ENCODE data around the gene ARL16. TPM values are rescaled to one million over a fixed set of nuclear protein-coding genes. Genes with fewer than 3 reads are reported as not detected.

Gene ARL16
- total and polyA plus RNA-seq, 4 experiments from 2014 or later = 25.3 to 45.5 (median 26.8) TPM

- Mint-ChIP-seq H3K27me3 (peaks cover 4 to 6% of the 10 kb centered on the region in 2 donors), H3K4me1 (peaks cover 0 to 3% (median 1%) of the 10 kb centered on the region in 4 donors), H3K27ac (no peak overlapping the region), H3K36me3 (no peaks in the 10 kb centered on the region), H3K9me3 (no peaks in the 10 kb centered on the region), H3K4me3 (no peak overlapping the region)
- H3K27me3 ChIP-seq (ENCODE audit: insufficient read depth, low read length) = no peaks in the 10 kb centered on the region
- H3K4me1 ChIP-seq (ENCODE audit: insufficient read depth, low read length) = no peaks in the 10 kb centered on the region
- no peak overlapping the region for H3K4me3 ChIP-seq (ENCODE audit: low read length in 2 of 2)
- H3K27ac ChIP-seq (ENCODE audit: low read depth, low read length) = no peak overlapping the region
- DNase-seq = no peak
- POLR2A ChIA-PET (ENCODE audit: partially characterized antibody) = no interaction called here
- no peaks in the 10 kb centered on the region for H3K36me3 ChIP-seq (ENCODE audit: insufficient read depth, low read length)
- no peaks in the 10 kb centered on the region for H3K9me3 ChIP-seq (ENCODE audit: control insufficient read depth in 1 of 2, low read length in 2 of 2)
- intact Hi-C loops (cut with micrococcal nuclease) = no loop called here
- CTCF ChIA-PET (ENCODE audit: partially characterized antibody) = interaction anchor here (0.8 kb wide), 1 partner anchor 15 kb away, joined by 3 read pairs; no protein-coding TSS in a partner anchor
Measured at GRCh38 chr17:81720267-81721071, 36.9 kb upstream of the ARL16 start.

- no peak for DNase-seq
- no peak overlapping the region for H3K4me3 Mint-ChIP-seq
- CTCF ChIA-PET (ENCODE audit: partially characterized antibody) = interaction anchor here (0.8 kb wide), 1 partner anchor 16 kb away, joined by 3 read pairs; no protein-coding TSS in a partner anchor
Measured at GRCh38 chr17:81719410-81720266, 36.0 kb upstream of the ARL16 start.

GRCh38 chr17:81717766-81718089, 34.1 kb upstream of the ARL16 start:
- no peaks in the 10 kb centered on the region for H3K9me3 Mint-ChIP-seq
- Histone ChIP-seq H3K9me3 (ENCODE audit: control insufficient read depth in 1 of 2, low read length in 2 of 2) (no peaks in the 10 kb centered on the region), H3K36me3 (ENCODE audit: insufficient read depth, low read length) (no peaks in the 10 kb centered on the region), H3K4me1 (ENCODE audit: insufficient read depth, low read length) (peaks cover 8% of the 10 kb centered on the region), H3K4me3 (ENCODE audit: low read length in 2 of 2) (no peak overlapping the region), H3K27ac (ENCODE audit: low read depth, low read length) (no peak overlapping the region), H3K27me3 (ENCODE audit: insufficient read depth, low read length) (no peaks in the 10 kb centered on the region)
- H3K4me1 Mint-ChIP-seq = peaks cover 2 to 6% (median 4%) of the 10 kb centered on the region in 4 donors
- H3K27me3 Mint-ChIP-seq = no peaks in the 10 kb centered on the region
- DNase-seq = no peak
- no peak overlapping the region for H3K27ac Mint-ChIP-seq
- no peak overlapping the region for H3K4me3 Mint-ChIP-seq
- CTCF ChIA-PET (ENCODE audit: partially characterized antibody) = no interaction called here
- no peaks in the 10 kb centered on the region for H3K36me3 Mint-ChIP-seq
- POLR2A ChIA-PET (ENCODE audit: partially characterized antibody) = no interaction called here
- intact Hi-C loops (cut with micrococcal nuclease) = no loop called here

More at GRCh38 chr17:81719410-81720266, 36.0 kb upstream of the ARL16 start:
- H3K9me3 ChIP-seq (ENCODE audit: control insufficient read depth in 1 of 2, low read length in 2 of 2) = no peaks in the 10 kb centered on the region
- no peaks in the 10 kb centered on the region for H3K36me3 Mint-ChIP-seq
- peaks cover 4 to 6% of the 10 kb centered on the region in 2 donors for H3K27me3 Mint-ChIP-seq
- no peaks in the 10 kb centered on the region for H3K9me3 Mint-ChIP-seq
- no peak overlapping the region for H3K27ac Mint-ChIP-seq
- intact Hi-C loops (cut with micrococcal nuclease) = no loop called here
- H3K27me3 ChIP-seq (ENCODE audit: insufficient read depth, low read length) = no peaks in the 10 kb centered on the region
- POLR2A ChIA-PET (ENCODE audit: partially characterized antibody) = no interaction called here
- H3K4me1 Mint-ChIP-seq = peaks cover 0 to 3% (median 1%) of the 10 kb centered on the region in 4 donors
- H3K4me3 ChIP-seq (ENCODE audit: low read length in 2 of 2) = no peak overlapping the region
- no peaks in the 10 kb centered on the region for H3K36me3 ChIP-seq (ENCODE audit: insufficient read depth, low read length)
- H3K4me1 ChIP-seq (ENCODE audit: insufficient read depth, low read length) = no peaks in the 10 kb centered on the region
- no peak overlapping the region for H3K27ac ChIP-seq (ENCODE audit: low read depth, low read length)

GRCh38 chr17:81717049-81717765, 33.6 kb upstream of the ARL16 start:
- no peak for DNase-seq
- Mint-ChIP-seq H3K27ac (no peak overlapping the region), H3K27me3 (no peaks in the 10 kb centered on the region), H3K36me3 (no peaks in the 10 kb centered on the region), H3K4me1 (peaks cover 2 to 8% (median 5%) of the 10 kb centered on the region in 4 donors), H3K9me3 (no peaks in the 10 kb centered on the region), H3K4me3 (no peak overlapping the region)
- CTCF ChIA-PET (ENCODE audit: partially characterized antibody) = no interaction called here
- Histone ChIP-seq H3K4me1 (ENCODE audit: insufficient read depth, low read length) (peaks cover 10% of the 10 kb centered on the region), H3K36me3 (ENCODE audit: insufficient read depth, low read length) (no peaks in the 10 kb centered on the region), H3K4me3 (ENCODE audit: low read length in 2 of 2) (no peak overlapping the region), H3K27ac (ENCODE audit: low read depth, low read length) (no peak overlapping the region), H3K27me3 (ENCODE audit: insufficient read depth, low read length) (no peaks in the 10 kb centered on the region), H3K9me3 (ENCODE audit: control insufficient read depth in 1 of 2, low read length in 2 of 2) (no peaks in the 10 kb centered on the region)
- POLR2A ChIA-PET (ENCODE audit: partially characterized antibody) = no interaction called here
- intact Hi-C loops (cut with micrococcal nuclease) = no loop called here

GRCh38 chr17:81716674-81716996, 33.0 kb upstream of the ARL16 start:
- Histone ChIP-seq H3K4me1 (ENCODE audit: insufficient read depth, low read length) (peaks cover 11% of the 10 kb centered on the region), H3K36me3 (ENCODE audit: insufficient read depth, low read length) (no peaks in the 10 kb centered on the region), H3K27me3 (ENCODE audit: insufficient read depth, low read length) (no peaks in the 10 kb centered on the region), H3K27ac (ENCODE audit: low read depth, low read length) (no peak overlapping the region), H3K4me3 (ENCODE audit: low read length in 2 of 2) (no peak overlapping the region), H3K9me3 (ENCODE audit: control insufficient read depth in 1 of 2, low read length in 2 of 2) (no peaks in the 10 kb centered on the region)
- Mint-ChIP-seq H3K4me3 (no peak overlapping the region), H3K27me3 (no peaks in the 10 kb centered on the region), H3K27ac (no peak overlapping the region), H3K9me3 (no peaks in the 10 kb centered on the region), H3K36me3 (no peaks in the 10 kb centered on the region), H3K4me1 (peaks cover 2 to 9% (median 5%) of the 10 kb centered on the region in 4 donors)
- intact Hi-C loops (cut with micrococcal nuclease) = no loop called here
- ChIA-PET POLR2A (ENCODE audit: partially characterized antibody) (no interaction called here), CTCF (ENCODE audit: partially characterized antibody) (no interaction called here)
- DNase-seq = no peak

GRCh38 chr17:81715872-81716673, 32.5 kb upstream of the ARL16 start:
- Histone ChIP-seq H3K27me3 (ENCODE audit: insufficient read depth, low read length) (no peaks in the 10 kb centered on the region), H3K4me3 (ENCODE audit: low read length in 2 of 2) (no peak overlapping the region), H3K4me1 (ENCODE audit: insufficient read depth, low read length) (peaks cover 17% of the 10 kb centered on the region), H3K27ac (ENCODE audit: low read depth, low read length) (no peak overlapping the region), H3K9me3 (ENCODE audit: control insufficient read depth in 1 of 2, low read length in 2 of 2) (no peaks in the 10 kb centered on the region), H3K36me3 (ENCODE audit: insufficient read depth, low read length) (no peaks in the 10 kb centered on the region)
- H3K4me1 Mint-ChIP-seq = peaks cover 2 to 14% (median 8%) of the 10 kb centered on the region in 4 donors
- H3K27ac Mint-ChIP-seq = no peak overlapping the region
- no peaks in the 10 kb centered on the region for H3K36me3 Mint-ChIP-seq
- H3K4me3 Mint-ChIP-seq = no peak overlapping the region
- H3K9me3 Mint-ChIP-seq = no peaks in the 10 kb centered on the region
- ChIA-PET CTCF (ENCODE audit: partially characterized antibody) (no interaction called here), POLR2A (ENCODE audit: partially characterized antibody) (interaction anchor here (0.7 kb wide), 1 partner anchor 32 kb away, joined by 3 read pairs; the partner anchor contains the start of gene HGS)
- no peak for DNase-seq
- no peaks in the 10 kb centered on the region for H3K27me3 Mint-ChIP-seq
- intact Hi-C loops (cut with micrococcal nuclease) = no loop called here

Data from CD4-positive, alpha-beta memory T cell (primary cell).